HepG2 (cell line): Measurements from ENCODE around the gene SLC2A6. TPM values are rescaled to one million over a fixed set of nuclear protein-coding genes. Genes with fewer than 3 reads are reported as not detected.

ENCODE experiments used
- CREM ChIP-seq, 2 experiments: sonication (generic) in 1 of 2; formaldehyde crosslinking in 1 of 2; IDR thresholded peaks; 2 replicates each; pipeline versions ENCODE4 v1.4.0 to v1.6.1; 2016 to 2020; ENCODE audit warnings: antibody characterized with exemption in 1 of 2, mild to moderate bottlenecking in 1 of 2, missing genetic modification reagents in 1 of 2
- DNMT1 ChIP-seq: sonication (generic); formaldehyde crosslinking; IDR thresholded peaks from 2 replicates; pipeline ENCODE4 v1.5.1; 2020; ENCODE audit warnings: mild to moderate bottlenecking, missing genetic modification reagents
- FOSL2 ChIP-seq: sonication (generic); formaldehyde crosslinking; IDR thresholded peaks from 2 replicates; pipeline ENCODE4 v1.4.0; 2020; ENCODE audit warnings: missing genetic modification reagents
- FOXO1 ChIP-seq: sonication (generic); formaldehyde crosslinking; IDR thresholded peaks from 2 replicates; pipeline ENCODE4 v1.4.0; 2020; ENCODE audit warnings: missing genetic modification reagents
- IRF2 ChIP-seq: IDR thresholded peaks from 2 replicates; pipeline ENCODE4 v1.6.1; 2018; ENCODE audit warnings: missing genetic modification reagents, missing compliant biosample characterization
- KLF12 ChIP-seq: sonication (generic); formaldehyde crosslinking; IDR thresholded peaks from 2 replicates; pipeline ENCODE4 v1.4.0; 2020; ENCODE audit warnings: missing genetic modification reagents, borderline replicate concordance
- MLX ChIP-seq: IDR thresholded peaks from 2 replicates; pipeline ENCODE4 v1.6.1; 2016
- MNT ChIP-seq: fragments of 450-650 bp; IDR thresholded peaks from 2 replicates; pipeline ENCODE4 v1.6.1; 2016
- MXI1 ChIP-seq: IDR thresholded peaks from 3 replicates; pipeline ENCODE4 v1.6.1; 2012; ENCODE audit warnings: low read depth, low read length, inconsistent platforms, borderline replicate concordance
- PRDM4 ChIP-seq: sonication (generic); formaldehyde crosslinking; IDR thresholded peaks from 2 replicates; pipeline ENCODE4 v1.9.0; 2021; ENCODE audit warnings: missing genetic modification reagents, borderline replicate concordance
- SAP130 ChIP-seq: IDR thresholded peaks from 2 replicates; pipeline ENCODE4 v1.6.1; 2016; ENCODE audit warnings: low read depth
- SETDB1 ChIP-seq: sonication (generic); formaldehyde crosslinking; IDR thresholded peaks from 2 replicates; pipeline ENCODE4 v1.5.1; 2020; ENCODE audit warnings: missing genetic modification reagents, mild to moderate bottlenecking, borderline replicate concordance
- SOX13 ChIP-seq, 3 experiments: fragments of 450-650 bp in 1 of 3; sonication (generic) in 1 of 3; formaldehyde crosslinking in 1 of 3; IDR thresholded peaks in 2 of 3; conservative IDR thresholded peaks in 1 of 3; 2 replicates each; pipeline versions ENCODE4 v1.5.0 to v1.6.1; 2016 to 2020; ENCODE audit warnings: antibody characterized with exemption in 1 of 3, mild to moderate bottlenecking in 1 of 3, missing compliant biosample characterization in 1 of 3, missing genetic modification reagents in 1 of 3, moderate library complexity in 1 of 3
- SRY ChIP-seq: sonication (generic); formaldehyde crosslinking; IDR thresholded peaks from 2 replicates; pipeline ENCODE4 v1.8.0; 2022; ENCODE audit warnings: mild to moderate bottlenecking, missing genetic modification reagents
- TCF12 ChIP-seq, 2 experiments: fragments of 450-650 bp in 1 of 2; sonication (generic) in 1 of 2; formaldehyde crosslinking in 1 of 2; IDR thresholded peaks; 2 replicates each; pipeline versions ENCODE4 v1.6.1 to v1.8.0; 2017 to 2022; ENCODE audit warnings: antibody characterized with exemption in 1 of 2, mild to moderate bottlenecking in 1 of 2, missing genetic modification reagents in 1 of 2, moderate library complexity in 1 of 2
- TEAD3 ChIP-seq: optimal IDR thresholded peaks from 2 replicates; pipeline ENCODE3; 2016; ENCODE audit warnings: borderline replicate concordance
- YEATS4 ChIP-seq: sonication (generic); formaldehyde crosslinking; IDR thresholded peaks from 2 replicates; pipeline ENCODE4 v1.4.0; 2020; ENCODE audit warnings: missing genetic modification reagents, borderline replicate concordance
- ZBTB25 ChIP-seq: IDR thresholded peaks from 2 replicates; pipeline ENCODE4 v1.6.1; 2018; ENCODE audit warnings: missing genetic modification reagents
- ZBTB3 ChIP-seq: sonication (generic); formaldehyde crosslinking; IDR thresholded peaks from 2 replicates; pipeline ENCODE4 v1.4.0; 2020; ENCODE audit warnings: low read depth, mild to moderate bottlenecking, moderate library complexity, missing genetic modification reagents, borderline replicate concordance
- ZFP36 ChIP-seq: fragments of 150-350 bp; IDR thresholded peaks from 2 replicates; pipeline ENCODE4 v1.6.1; 2018; ENCODE audit warnings: borderline replicate concordance, low read length, low read depth; ENCODE audit not compliant: partially characterized antibody
- ZNF546 ChIP-seq: sonication (generic); formaldehyde crosslinking; conservative IDR thresholded peaks from 2 replicates; pipeline ENCODE4 v1.8.1; 2023; ENCODE audit warnings: mild to moderate bottlenecking, missing genetic modification reagents
- ZNF660 ChIP-seq: sonication (generic); formaldehyde crosslinking; IDR thresholded peaks from 2 replicates; pipeline ENCODE4 v1.5.1; 2020; ENCODE audit warnings: mild to moderate bottlenecking, low read depth, missing genetic modification reagents, borderline replicate concordance
- ZNF788 ChIP-seq: sonication (generic); formaldehyde crosslinking; IDR thresholded peaks from 2 replicates; pipeline ENCODE4 v1.5.0; 2020; ENCODE audit warnings: mild to moderate bottlenecking, missing genetic modification reagents, borderline replicate concordance
- polyA plus RNA-seq, 8 experiments: library from polyadenylated mRNA; depleted of rRNA in 3 of 8; stranded (reverse) in 7 of 8; unstranded in 1 of 8; fragments of >200 nt; fragmentation: Illumina TruSeq in 4 of 8; extraction: Trizol in 4 of 8; gene quantifications; 2 replicates each; pipeline versions ENCODE4 v1.2.1 to v1.2.3, GENCODE V29; 2011 to 2016; ENCODE audit warnings: low read depth in 4 of 8, missing spikeins in 1 of 8, mixed read lengths in 1 of 8; ENCODE audit not compliant: insufficient read depth in 1 of 8
- total RNA-seq, 5 experiments: library from RNA; depleted of rRNA; stranded (reverse); fragments of >200 nt; fragmentation: Illumina TruSeq; extraction: Trizol; gene quantifications; 2 replicates each; pipeline ENCODE4 v1.2.3, GENCODE V29; 2016; ENCODE audit warnings: low read depth in 1 of 5

The SLC2A6 gene
- total and polyA plus RNA-seq, 2 of the 13 experiments (the other 11 are each of a cell fraction or from before 2014, with no cell fraction given) = 4.1 to 15.0 TPM

GRCh38 chr9:133478851-133479711 lies at the start of gene SLC2A6 (continued):
- no peak for TF ChIP-seq TCF12 (IDR thresholded peaks at IDR 0.05)
- TF ChIP-seq TCF12 (CRISPR knock-in tag; IDR thresholded peaks at IDR 0.05) = peak; percentile 62; the same call in 1 of the 2 replicates
- TF ChIP-seq SRY (CRISPR knock-in tag) = 0 out of 2 replicates have a peak, but pooled peaks have one; percentile 40
- no peak for TF ChIP-seq MNT
- TF ChIP-seq SOX13 (IDR thresholded peaks at IDR 0.05) = no peak
- no peak for TF ChIP-seq SOX13 (CRISPR knock-in tag; conservative IDR thresholded peaks at IDR 0.05 in 1 of 2, IDR thresholded peaks at IDR 0.05 in 1 of 2)
- no peak for TF ChIP-seq FOSL2 (CRISPR knock-in tag)
- no peak for TF ChIP-seq DNMT1 (CRISPR knock-in tag)
- TF ChIP-seq MLX = no peak
- peak; percentile 44; the same call in 1 of the 3 replicates for TF ChIP-seq MXI1
- TF ChIP-seq SAP130 = peak; percentile 76
- TF ChIP-seq YEATS4 (CRISPR knock-in tag) = peak; percentile 17; the same call in 1 of the 2 replicates
- no peak for TF ChIP-seq SETDB1
- TF ChIP-seq ZFP36 = no peak
- TF ChIP-seq TEAD3 (CRISPR knock-in tag) = no peak
- TF ChIP-seq ZNF788 = 0 out of 2 replicates have a peak, but pooled peaks have one; percentile 45
- no peak for TF ChIP-seq IRF2 (CRISPR knock-in tag)
- TF ChIP-seq CREM (IDR thresholded peaks at IDR 0.05) = no peak
- no peak for TF ChIP-seq CREM (CRISPR knock-in tag; IDR thresholded peaks at IDR 0.05)
- no peak for TF ChIP-seq ZNF660
- no peak for TF ChIP-seq PRDM4
- TF ChIP-seq KLF12 (CRISPR knock-in tag) = no peak
- TF ChIP-seq ZBTB3 (CRISPR knock-in tag) = no peak
- no peak for TF ChIP-seq ZNF546
- no peak for TF ChIP-seq FOXO1 (CRISPR knock-in tag)
- TF ChIP-seq ZBTB25 (CRISPR knock-in tag) = no peak
